HG03196 (cell line): Measurements from ENCODE around the gene FAM180B.
"Not testable (repeated sequence)": the region's sequence is repeated elsewhere in the genome, so short reads cannot be mapped to it uniquely, and the experiment has no call there.

Source experiments
- ATAC-seq: cut with Tn5 transposase; IDR thresholded peaks from one replicate; pipeline ENCODE4 v1.9.1; 2021; ENCODE audit not compliant: unreplicated experiment

FAM180B gene

GRCh38 chr11:47593934-47594855 is 7.7 kb downstream of the FAM180B start, which contains the start of gene C1QTNF4:
TSS of gene C1QTNF4 (minus strand) at chr11:47594411. CDS start at chr11:47590810, 3,601 bp downstream.
- ATAC-seq = no peak

GRCh38 chr11:47595029-47595428 is 8.6 kb downstream of the FAM180B start:
- ATAC-seq = no peak

GRCh38 chr11:47595967-47596366 is 9.5 kb downstream of the FAM180B start:
- no peak for ATAC-seq

- no peak for ATAC-seq
These were observed 13.4 kb downstream of the FAM180B start for GRCh38 chr11:47599902-47600301.

- no peak for ATAC-seq
These were observed 16.8 kb downstream of the FAM180B start for GRCh38 chr11:47603295-47603694.

- no peak for ATAC-seq
These were observed 19.4 kb downstream of the FAM180B start for GRCh38 chr11:47605921-47606320.

- no peak for ATAC-seq
These were observed 20.3 kb downstream of the FAM180B start for GRCh38 chr11:47606731-47607130.

- ATAC-seq = no peak
These were observed 20.9 kb downstream of the FAM180B start for GRCh38 chr11:47607380-47607779.

- ATAC-seq = no peak
These were observed 23.2 kb downstream of the FAM180B start for GRCh38 chr11:47609675-47610074.

GRCh38 chr11:47611348-47611794 is 24.9 kb downstream of the FAM180B start:
- peak; percentile 76 for ATAC-seq

- ATAC-seq = no peak
These were observed 28.8 kb downstream of the FAM180B start for GRCh38 chr11:47615249-47615648.

- ATAC-seq = no peak
These were observed 30.4 kb downstream of the FAM180B start for GRCh38 chr11:47616726-47617416.

- no peak for ATAC-seq
These were observed 30.9 kb downstream of the FAM180B start for GRCh38 chr11:47617417-47617809.

- no peak for ATAC-seq
These were observed 34.4 kb downstream of the FAM180B start for GRCh38 chr11:47620836-47621378.

GRCh38 chr11:47626234-47626633 is 39.8 kb downstream of the FAM180B start:
- ATAC-seq = no peak

- no peak for ATAC-seq
These were observed 41.5 kb downstream of the FAM180B start for GRCh38 chr11:47628026-47628425.

GRCh38 chr11:47631473-47631872 is 45.0 kb downstream of the FAM180B start:
- ATAC-seq = no peak

- ATAC-seq = not testable (repeated sequence)
These were observed 49.9 kb downstream of the FAM180B start for GRCh38 chr11:47636331-47636730.
